HG03196 (cell line): Measurements from ENCODE around the gene PDE4B.
"Not testable (repeated sequence)": the region's sequence is repeated elsewhere in the genome, so short reads cannot be mapped to it uniquely, and the experiment has no call there.

Experiments used
- ATAC-seq: cut with Tn5 transposase; IDR thresholded peaks from one replicate; pipeline ENCODE4 v1.9.1; 2021; ENCODE audit not compliant: unreplicated experiment

The PDE4B gene

DNA sequence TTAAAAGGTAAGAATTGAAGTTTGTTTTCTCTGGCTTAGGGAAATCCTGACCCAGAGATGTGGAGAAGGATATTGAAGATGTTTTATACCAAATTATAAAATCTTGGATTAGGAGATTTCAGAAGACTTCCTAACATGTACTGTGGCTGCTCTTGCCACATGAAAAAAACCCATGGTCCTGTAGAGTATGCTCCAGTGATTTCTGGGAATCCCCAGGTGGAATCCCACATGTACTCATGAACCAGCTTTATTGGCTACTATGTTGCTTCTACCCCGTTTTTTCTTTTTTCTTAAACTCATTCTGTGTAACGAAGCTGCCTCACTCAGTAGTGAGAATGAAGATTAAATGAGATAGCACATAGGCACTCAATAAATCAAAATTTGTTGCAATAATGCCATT lies 608.5 kb downstream of the PDE4B start:
- no peak for ATAC-seq

DNA sequence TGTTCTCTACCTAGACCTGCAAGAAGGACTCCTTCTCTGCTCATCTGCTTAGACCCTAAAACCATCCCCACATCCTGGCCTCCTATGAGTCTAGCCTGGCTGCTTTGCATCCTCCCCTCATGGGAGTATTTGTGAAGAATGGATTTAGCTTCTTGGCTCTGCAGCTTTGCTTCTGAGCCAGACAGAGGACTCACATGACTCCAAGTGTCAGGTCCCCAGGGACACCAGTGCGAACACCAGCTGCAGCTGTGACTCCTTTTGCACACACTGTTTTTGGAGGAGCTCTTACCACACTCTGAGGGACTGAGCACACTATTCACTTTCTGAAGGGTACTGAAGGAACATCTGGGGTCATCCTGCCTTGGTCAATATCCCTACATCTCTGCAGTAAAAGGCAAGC lies 609.5 kb downstream of the PDE4B start:
- peak; percentile 71 for ATAC-seq

DNA sequence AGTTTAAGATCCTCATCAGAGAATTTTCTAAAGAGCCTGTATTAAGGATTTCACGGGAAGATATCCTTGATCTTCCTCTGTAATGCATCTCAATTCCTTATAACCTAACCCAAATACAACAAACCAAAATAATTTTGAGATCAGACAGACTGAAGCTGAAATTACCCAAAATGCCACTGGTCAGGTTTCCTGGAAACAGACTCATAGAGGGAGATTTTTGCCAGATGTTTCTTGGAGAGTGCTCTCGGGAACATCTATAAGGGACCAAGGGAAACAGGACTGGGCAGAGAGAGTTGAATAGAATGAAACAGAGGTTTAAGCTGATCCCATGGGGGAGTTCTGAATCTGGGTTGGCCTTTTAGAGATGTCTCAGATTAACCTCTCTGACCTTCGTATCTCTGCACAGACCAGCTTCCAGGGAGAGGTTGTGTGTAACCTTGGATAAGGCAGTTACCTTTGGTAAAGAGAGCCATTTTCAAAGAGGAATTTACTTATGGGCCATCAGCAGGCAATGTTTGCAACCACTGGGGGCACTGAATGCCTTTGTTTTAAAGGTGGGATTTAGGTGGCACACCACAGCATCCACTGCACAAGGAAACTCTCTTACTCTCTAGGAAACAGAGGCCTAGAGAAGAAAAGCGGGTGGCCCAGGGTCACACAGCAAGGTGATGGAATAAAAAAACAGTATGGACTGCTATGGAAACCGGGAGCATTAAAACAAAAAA lies 610.5 kb downstream of the PDE4B start:
- no peak for ATAC-seq

- no peak for ATAC-seq
Observed at GRCh38 chr1:66405061-66405460, 612.4 kb downstream of the PDE4B start.

GRCh38 chr1:66411449-66411848 lies 618.8 kb downstream of the PDE4B start:
- ATAC-seq, result not testable (repeated sequence)

GRCh38 chr1:66412704-66413103 lies 620.0 kb downstream of the PDE4B start:
- no peak for ATAC-seq

- ATAC-seq, result peak; percentile 76
Observed at GRCh38 chr1:66413136-66413837, 620.6 kb downstream of the PDE4B start.

GRCh38 chr1:66413838-66414175 lies 621.1 kb downstream of the PDE4B start:
- no peak for ATAC-seq

- ATAC-seq, result no peak
Observed at GRCh38 chr1:66415281-66415680, 622.6 kb downstream of the PDE4B start.

DNA sequence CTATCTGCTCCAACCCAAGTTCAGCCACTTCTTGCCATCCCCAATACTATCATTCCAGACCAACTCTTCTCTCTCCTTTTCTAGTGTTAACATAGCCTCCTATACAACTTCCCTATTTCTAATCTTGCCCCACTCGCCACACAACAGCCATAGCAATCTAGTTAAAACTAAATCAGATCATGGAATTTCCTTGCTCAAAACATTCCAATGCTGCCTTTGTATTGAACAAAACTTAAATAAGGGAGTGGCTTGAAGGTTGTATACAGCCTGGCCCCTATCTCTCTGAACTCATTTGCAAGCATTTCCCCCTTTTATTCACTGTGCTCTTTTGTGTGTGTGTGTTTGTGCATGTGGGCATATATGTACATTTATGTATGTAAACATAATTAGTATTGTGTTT lies 623.2 kb downstream of the PDE4B start:
- ATAC-seq, result no peak

DNA sequence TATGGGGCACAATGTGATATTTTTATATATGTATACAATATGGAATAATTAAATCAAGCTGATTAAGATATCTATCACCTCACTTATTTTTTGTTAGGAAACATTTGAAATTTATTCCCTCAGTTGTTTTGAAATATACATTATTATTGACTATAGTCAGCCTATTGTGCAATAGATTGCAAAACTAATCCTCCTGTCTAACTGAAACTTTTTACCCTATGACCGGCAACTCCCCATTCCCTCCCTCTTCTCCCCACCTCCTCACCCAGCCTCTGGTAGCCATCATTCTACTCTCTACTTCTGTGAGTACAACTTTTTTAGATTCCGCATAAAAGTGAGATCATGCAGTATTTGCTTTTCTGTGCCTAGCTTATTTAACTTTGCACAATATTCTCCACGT lies 623.6 kb downstream of the PDE4B start:
- no peak for ATAC-seq

DNA sequence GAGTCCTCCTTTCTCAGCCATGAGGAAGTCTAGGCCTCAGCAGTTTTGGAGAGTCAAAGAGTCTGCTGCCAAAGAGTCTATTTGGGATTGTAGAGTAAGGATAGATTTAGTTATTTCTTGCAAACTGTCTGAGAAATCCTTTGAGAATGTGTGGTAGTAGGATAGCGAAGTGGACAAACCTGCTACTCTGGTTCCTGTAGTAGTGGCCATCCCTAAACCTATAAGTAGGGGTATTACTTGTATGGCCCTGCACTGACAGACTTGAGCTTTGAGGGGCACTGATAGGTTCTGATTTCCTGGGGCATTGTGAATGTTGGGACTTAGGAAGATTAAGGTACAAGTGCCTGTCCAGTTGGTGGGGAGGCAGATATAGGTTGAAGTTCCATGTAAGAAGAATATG lies 625.3 kb downstream of the PDE4B start:
- ATAC-seq, result no peak

DNA sequence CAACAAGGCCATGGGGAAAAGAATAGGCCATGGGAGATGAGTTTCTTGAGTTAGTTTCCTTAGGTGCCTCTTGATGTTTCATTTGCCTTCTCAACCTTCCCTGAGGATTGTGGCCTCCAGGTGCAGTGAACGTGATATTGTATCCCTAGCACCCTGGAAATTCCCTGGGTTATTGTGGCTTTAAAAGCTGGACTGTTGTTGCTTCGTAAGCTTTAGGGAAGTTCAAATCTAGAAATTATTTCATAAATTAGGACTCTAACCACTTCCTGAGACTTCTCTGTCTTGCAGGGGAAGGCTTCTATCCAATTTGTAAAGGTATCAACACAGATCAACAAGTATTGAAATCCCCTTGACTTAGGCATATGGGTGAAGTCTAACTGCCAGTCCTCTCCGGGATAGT lies 627.5 kb downstream of the PDE4B start:
- ATAC-seq, result not testable (repeated sequence)

DNA sequence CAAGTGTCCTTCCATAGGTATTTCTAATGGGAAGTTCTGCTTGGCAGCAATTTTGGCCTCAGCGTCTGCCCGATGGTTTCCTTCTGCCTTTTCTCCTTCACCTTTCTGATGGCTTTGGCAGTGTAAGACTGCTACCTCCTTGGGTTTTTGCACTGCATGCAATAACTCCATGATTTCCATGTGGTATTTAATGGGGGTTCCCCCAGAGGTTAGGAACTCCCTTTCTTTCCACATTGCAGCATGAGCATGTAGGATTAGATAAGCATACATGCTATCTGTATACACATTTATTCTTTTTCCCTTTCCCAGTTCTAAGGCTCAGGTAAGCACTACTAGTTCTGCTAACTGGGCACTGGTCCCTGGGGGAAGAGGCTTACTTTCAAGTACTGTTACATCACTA lies 628.2 kb downstream of the PDE4B start:
- not testable (repeated sequence) for ATAC-seq

DNA sequence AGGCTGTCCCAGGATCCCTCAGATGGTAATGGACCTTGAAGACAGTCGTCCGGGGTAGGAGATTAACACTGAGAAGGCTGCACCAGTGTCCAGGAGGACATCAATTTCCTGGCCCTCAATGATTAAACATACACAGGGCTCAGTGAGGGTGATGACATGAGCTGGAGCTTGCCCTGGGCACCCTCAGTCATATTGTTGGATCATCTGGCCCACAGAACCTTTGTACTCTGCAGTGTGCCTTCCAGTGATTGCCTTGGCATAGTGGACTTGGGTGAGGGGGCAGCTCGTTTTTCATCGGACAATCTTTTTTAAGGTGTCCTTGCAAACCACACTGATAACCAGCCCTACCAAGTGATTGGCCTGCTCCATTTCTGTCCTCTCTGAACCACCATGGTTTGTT lies 630.1 kb downstream of the PDE4B start:
- ATAC-seq, result no peak
